Thoracic aorta (tissue), 2 donors: Measurements from ENCODE around the gene NAV2. TPM values are rescaled to one million over a fixed set of nuclear protein-coding genes. Genes with fewer than 3 reads are reported as not detected.

Source experiments
- ATAC-seq: fragments of 150-250 bp; one replicate; pipeline ENCODE4 v1.8.0; 2017; ENCODE audit warnings: low read depth; ENCODE audit not compliant: insufficient number of reproducible peaks, low FRiP score
- DNase-seq: peaks from one replicate; pipeline ENCODE4 v3.0.0-alpha.2; 2020; ENCODE audit warnings: low spot score
- H3K27ac ChIP-seq, 2 donors: fragments of 200-600 bp; sonication (generic); 1 replicate in 1 of 2; 2 replicates in 1 of 2; pipeline ENCODE4 v1.5.1; 2016; ENCODE audit warnings: mild to moderate bottlenecking in 2 of 2, moderate library complexity in 2 of 2
- H3K27me3 ChIP-seq: fragments of 200-600 bp; sonication (generic); replicated peaks from 2 replicates; pipeline ENCODE4 v1.6.0; 2016; ENCODE audit warnings: mild to moderate bottlenecking; ENCODE audit not compliant: insufficient read depth
- H3K36me3 ChIP-seq: fragments of 200-600 bp; sonication (generic); one replicate; pipeline ENCODE4 v1.5.1; 2016
- H3K4me1 ChIP-seq, 2 donors: fragments of 200-600 bp; sonication (generic); 1 replicate in 1 of 2; 2 replicates in 1 of 2; pipeline versions ENCODE4 v1.5.1 to v1.6.0; 2016; ENCODE audit warnings: low read depth in 2 of 2, mild to moderate bottlenecking in 1 of 2; ENCODE audit not compliant: control insufficient read depth in 1 of 2
- H3K4me3 ChIP-seq: fragments of 200-600 bp; sonication (generic); 2 replicates; pipeline ENCODE4 v1.5.1; 2016; ENCODE audit warnings: mild to moderate bottlenecking
- H3K9me3 ChIP-seq: fragments of 200-600 bp; sonication (generic); 2 replicates; pipeline ENCODE4 v1.5.1; 2016
- CTCF ChIP-seq: fragments of 200-600 bp; sonication (generic); IDR thresholded peaks from one replicate; pipeline ENCODE4 v1.5.1; 2019; ENCODE audit warnings: antibody characterized with exemption
- total RNA-seq, 2 donors: library from RNA; depleted of rRNA; stranded (reverse); fragments of >200 nt; gene quantifications; one replicate each; pipeline versions ENCODE4 v1.1.0 to v1.2.3, GENCODE V29; 2016

NAV2 gene
- total RNA-seq, 2 donors from 2014 or later, result 125 to 230 TPM

GRCh38 chr11:19683141-19683805, 29.4 kb upstream of the NAV2 start:
- H3K9me3 ChIP-seq, result no peaks in the 10 kb centered on the region
- H3K4me1 ChIP-seq, result peaks cover 27 to 68% of the 10 kb centered on the region in 2 donors
- DNase-seq, result peak; percentile 31
- no peak overlapping the region for H3K4me3 ChIP-seq
- peak overlapping the region; percentile 81 to 92 for H3K27ac ChIP-seq
- no peak for TF ChIP-seq CTCF
- H3K36me3 ChIP-seq, result no peaks in the 10 kb centered on the region
- no peaks in the 10 kb centered on the region for H3K27me3 ChIP-seq
- ATAC-seq, result peak; percentile 41

- DNase-seq, result no peak
- H3K9me3 ChIP-seq, result no peaks in the 10 kb centered on the region
- ATAC-seq, result no peak
- TF ChIP-seq CTCF, result no peak
- H3K36me3 ChIP-seq, result no peaks in the 10 kb centered on the region
- H3K4me3 ChIP-seq, result no peak overlapping the region
- no peaks in the 10 kb centered on the region for H3K27me3 ChIP-seq
- peaks cover 25 to 68% of the 10 kb centered on the region in 2 donors for H3K4me1 ChIP-seq
- H3K27ac ChIP-seq, result peak overlapping the region; percentile 81 to 92
These were observed 28.7 kb upstream of the NAV2 start for GRCh38 chr11:19683862-19684491.

- no peak for TF ChIP-seq CTCF
- Histone ChIP-seq H3K4me1 (peaks cover 14 to 57% of the 10 kb centered on the region in 2 donors), H3K27ac (no peak overlapping the region), H3K4me3 (no peak overlapping the region), H3K9me3 (no peaks in the 10 kb centered on the region), H3K36me3 (no peaks in the 10 kb centered on the region), H3K27me3 (no peaks in the 10 kb centered on the region)
- no peak for DNase-seq
- ATAC-seq, result no peak
These were observed 26.4 kb upstream of the NAV2 start for GRCh38 chr11:19686234-19686633.

- Histone ChIP-seq H3K9me3 (no peaks in the 10 kb centered on the region), H3K4me3 (no peak overlapping the region), H3K4me1 (peaks cover 14 to 46% of the 10 kb centered on the region in 2 donors), H3K27me3 (no peaks in the 10 kb centered on the region), H3K36me3 (no peaks in the 10 kb centered on the region), H3K27ac (no peak overlapping the region)
- no peak for TF ChIP-seq CTCF
- ATAC-seq (no peak), DNase-seq (no peak)
These were observed 25.2 kb upstream of the NAV2 start for GRCh38 chr11:19687392-19687791.

- no peak overlapping the region for H3K27ac ChIP-seq
- H3K9me3 ChIP-seq, result no peaks in the 10 kb centered on the region
- ATAC-seq (no peak), DNase-seq (no peak)
- H3K4me1 ChIP-seq, result peaks cover 0 to 25% of the 10 kb centered on the region in 2 donors
- no peak for TF ChIP-seq CTCF
- no peaks in the 10 kb centered on the region for H3K36me3 ChIP-seq
- H3K4me3 ChIP-seq, result no peak overlapping the region
- H3K27me3 ChIP-seq, result no peaks in the 10 kb centered on the region
These were observed 23.2 kb upstream of the NAV2 start for GRCh38 chr11:19689281-19690000.
